Measurements from ENCODE around the gene MUC4.

Gene MUC4

DNA sequence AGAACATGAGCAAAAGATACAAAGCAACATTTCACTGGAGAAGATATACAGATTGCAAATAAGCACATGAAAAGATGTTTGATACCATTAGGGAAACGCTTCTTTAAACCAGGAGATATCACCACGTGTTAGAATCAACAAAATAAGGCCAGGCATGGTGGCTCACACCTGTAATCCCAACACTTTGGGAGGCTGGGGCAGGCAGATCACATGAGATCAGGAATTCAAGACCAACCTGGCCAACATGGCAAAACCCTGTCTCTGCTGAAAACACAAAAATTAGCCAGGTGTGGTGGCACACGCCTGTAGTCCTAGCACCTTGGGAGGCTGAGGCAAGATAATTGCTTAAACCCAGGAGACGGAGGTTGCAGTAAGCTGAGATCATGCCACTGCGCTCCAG lies 111.4 kb downstream of the MUC4 start:
- DNase-seq (ENCODE audit: low read depth in 2 of 2) = no peak

DNA sequence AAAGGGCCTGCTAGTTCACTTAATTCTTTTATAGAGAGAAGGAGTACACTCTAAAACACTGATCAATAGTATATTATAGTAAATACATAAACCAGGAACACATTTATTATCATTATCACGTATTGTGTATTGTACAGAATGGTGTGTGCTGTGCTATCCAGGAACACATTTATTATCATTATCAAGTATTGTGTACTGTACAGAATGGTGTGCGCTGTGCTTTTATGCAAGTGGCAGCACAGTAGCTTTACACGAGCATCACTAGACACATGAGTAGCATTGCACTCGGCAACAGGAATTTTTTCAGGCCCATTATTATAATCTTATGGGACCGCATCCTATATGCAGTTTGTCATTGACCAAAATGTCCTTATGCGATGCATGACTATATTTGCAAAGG lies 111.9 kb downstream of the MUC4 start:
- DNase-seq (ENCODE audit: low read depth in 2 of 2) = no peak

DNA sequence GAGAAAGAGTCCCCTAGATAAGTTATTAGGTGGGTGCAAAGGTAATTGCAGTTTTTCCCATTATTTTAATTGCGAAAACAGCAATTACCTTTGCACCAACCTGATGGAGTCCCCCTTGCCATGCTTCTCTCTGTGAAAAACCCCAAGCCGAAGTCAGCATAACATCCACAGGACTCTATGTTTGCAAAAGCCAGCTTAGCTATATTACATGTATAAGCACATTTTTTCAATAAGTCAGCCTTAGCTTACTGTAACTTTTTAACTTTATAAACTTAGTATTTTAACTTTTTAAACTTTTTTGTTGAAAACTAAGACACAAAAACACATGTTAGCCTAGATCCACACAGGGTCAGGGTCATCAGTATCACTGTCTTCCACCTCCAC lies 112.3 kb downstream of the MUC4 start:
- no peak for DNase-seq (ENCODE audit: low read depth in 2 of 2)

DNA sequence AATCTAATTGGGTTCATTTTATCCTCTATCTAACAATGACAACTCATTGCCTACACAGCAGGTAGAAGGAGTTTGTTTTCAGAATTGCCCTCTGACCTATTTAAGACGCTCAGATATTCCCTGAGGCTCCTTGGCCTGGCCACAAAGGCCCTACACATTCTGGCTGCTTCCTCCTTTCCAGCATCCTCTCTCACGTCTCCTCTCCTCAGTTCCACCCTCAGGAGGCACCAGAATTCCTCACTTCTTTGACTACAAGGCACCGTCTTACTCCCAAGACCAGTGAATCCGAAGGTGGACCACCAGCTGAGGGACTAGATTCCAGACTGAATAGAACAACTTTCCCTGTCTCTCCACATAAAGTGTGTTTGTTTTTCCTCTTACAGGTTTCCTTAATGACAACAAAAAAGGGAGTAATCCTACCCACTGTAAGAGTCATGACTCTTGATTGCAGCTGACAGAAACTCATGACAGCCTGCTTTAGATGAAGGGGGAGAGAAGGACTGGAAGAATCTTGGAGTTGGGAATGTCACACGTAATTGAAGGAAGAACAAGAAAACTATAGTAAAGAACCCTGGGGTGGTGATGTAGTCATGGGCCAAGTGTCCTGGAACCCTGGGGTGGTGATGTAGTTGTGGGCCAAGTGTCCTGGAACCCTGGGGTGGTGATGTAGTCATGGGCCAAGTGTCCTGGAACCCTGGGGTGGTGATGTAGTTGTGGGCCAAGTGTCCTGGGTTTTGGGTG lies 112.9 kb downstream of the MUC4 start:
- no peak for DNase-seq (ENCODE audit: low read depth in 2 of 2)

DNA sequence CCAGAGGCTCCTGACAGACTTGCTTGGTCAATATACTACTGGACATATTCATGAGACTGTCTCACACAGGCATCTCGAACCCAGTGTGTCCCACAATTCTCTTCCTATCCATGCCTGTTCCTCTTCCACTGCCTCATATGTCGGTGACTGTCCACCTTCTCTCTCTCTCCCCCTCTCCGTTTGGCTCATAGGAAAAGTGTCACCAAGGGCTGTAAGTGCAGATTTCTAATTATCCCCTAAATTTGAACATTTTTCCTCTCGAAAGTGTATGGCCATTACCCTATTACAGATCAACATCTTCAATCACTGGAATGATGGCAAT lies 113.4 kb downstream of the MUC4 start:
- no peak for DNase-seq (ENCODE audit: low read depth in 2 of 2)

DNA sequence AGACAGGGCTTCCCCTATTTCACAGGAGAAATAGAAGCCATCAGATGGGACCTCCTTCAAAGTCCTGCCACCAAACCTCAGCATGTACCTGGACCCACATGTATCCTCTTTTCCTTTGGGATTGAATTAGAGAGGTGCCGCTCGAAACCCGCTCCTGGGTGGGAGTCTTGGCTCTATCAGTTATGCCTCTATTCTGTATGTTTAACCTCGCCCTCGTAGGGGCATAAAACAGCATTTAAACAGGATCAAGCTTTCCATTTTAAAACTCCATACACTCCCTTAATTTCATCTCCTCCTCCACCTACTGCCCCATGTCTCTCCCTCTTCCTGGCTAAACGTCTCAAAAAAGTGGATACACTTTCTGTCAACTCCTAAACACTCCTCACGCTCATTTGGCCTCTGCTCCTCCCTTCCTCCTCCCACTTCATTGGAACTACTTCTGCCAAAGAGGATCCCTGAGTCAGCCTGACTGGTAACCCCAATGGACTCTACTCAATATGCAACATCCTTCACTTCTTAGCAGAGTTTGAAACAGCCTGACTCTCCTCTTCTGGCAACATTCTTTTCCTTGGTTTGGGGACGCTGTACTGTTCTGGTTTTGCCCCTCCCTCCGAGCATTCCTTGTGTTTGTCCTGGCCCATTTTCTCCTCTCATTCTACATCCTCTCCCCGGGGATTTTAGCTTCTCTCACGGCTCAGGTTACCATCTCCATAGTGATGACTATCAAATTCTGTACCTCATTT lies 114.0 kb downstream of the MUC4 start:
- DNase-seq (ENCODE audit: low read depth in 2 of 2) = no peak
